Measurements from ENCODE around the gene ZNF436. TPM values are rescaled to one million over a fixed set of nuclear protein-coding genes. Genes with fewer than 3 reads are reported as not detected.
"Not testable (repeated sequence)": the region's sequence is repeated elsewhere in the genome, so short reads cannot be mapped to it uniquely, and the experiment has no call there.

The ZNF436 gene
- total RNA-seq, 1 experiment from 2014 or later, result 5.9 TPM

- DNase-seq (ENCODE audit: extremely low read depth, low read depth), result no peak
These were observed 24.1 kb upstream of the ZNF436 start for GRCh38 chr1:23393706-23394105.

GRCh38 chr1:23392125-23392855 is 22.7 kb upstream of the ZNF436 start:
- no peak for DNase-seq (ENCODE audit: extremely low read depth, low read depth)

GRCh38 chr1:23389837-23390321 is 20.2 kb upstream of the ZNF436 start:
- DNase-seq (ENCODE audit: extremely low read depth, low read depth), result no peak

GRCh38 chr1:23387494-23387893 is 17.9 kb upstream of the ZNF436 start:
- no peak for DNase-seq (ENCODE audit: extremely low read depth, low read depth)

GRCh38 chr1:23385119-23385621 is 15.5 kb upstream of the ZNF436 start:
- no peak for DNase-seq (ENCODE audit: extremely low read depth, low read depth)

- peak; percentile 22 for DNase-seq (ENCODE audit: extremely low read depth, low read depth)
These were observed 14.8 kb upstream of the ZNF436 start for GRCh38 chr1:23384312-23385058.

- no peak for DNase-seq (ENCODE audit: extremely low read depth, low read depth)
These were observed 14.1 kb upstream of the ZNF436 start for GRCh38 chr1:23383577-23384311.

- DNase-seq (ENCODE audit: extremely low read depth, low read depth), result no peak
These were observed 11.7 kb upstream of the ZNF436 start for GRCh38 chr1:23381233-23381885.

- DNase-seq (ENCODE audit: extremely low read depth, low read depth), result no peak
These were observed 11.1 kb upstream of the ZNF436 start for GRCh38 chr1:23380719-23381118.

GRCh38 chr1:23380236-23380635 is 10.6 kb upstream of the ZNF436 start:
- not testable (repeated sequence) for DNase-seq (ENCODE audit: extremely low read depth, low read depth)

- peak; percentile 72 for DNase-seq (ENCODE audit: extremely low read depth, low read depth)
These were observed 7.5 kb upstream of the ZNF436 start for GRCh38 chr1:23376890-23377811.

GRCh38 chr1:23374079-23374735 is 4.6 kb upstream of the ZNF436 start:
- not testable (repeated sequence) for DNase-seq (ENCODE audit: extremely low read depth, low read depth)

- DNase-seq (ENCODE audit: extremely low read depth, low read depth), result no peak
These were observed 2.6 kb upstream of the ZNF436 start for GRCh38 chr1:23371987-23372880.

GRCh38 chr1:23370709-23371584 is 1.3 kb upstream of the ZNF436 start:
- no peak for DNase-seq (ENCODE audit: extremely low read depth, low read depth)

GRCh38 chr1:23370330-23370708 is 683 bp upstream of the ZNF436 start:
- no peak for DNase-seq (ENCODE audit: extremely low read depth, low read depth)

GRCh38 chr1:23368562-23369334 is 888 bp downstream of the ZNF436 start:
- peak; percentile 79 for DNase-seq (ENCODE audit: extremely low read depth, low read depth)
